K562 (cell line): ENCODE measurements around the gene NECTIN4. TPM values are rescaled to one million over a fixed set of nuclear protein-coding genes. Genes with fewer than 3 reads are reported as not detected.

Experiments used
- ATAC-seq: fragments of 200-7000 bp; cut with Tn5 transposase; 3 replicates; pipeline ENCODE4 v1.9.1; 2020; ENCODE audit warnings: moderate library complexity
- BruUV-seq: library from RNA; stranded (reverse); fragments of 400-500 nt; replicated peaks from 2 replicates; lab custom pipeline; 2021; lab: Mats Ljungman, UMichigan
- CTCF ChIA-PET: fragments of 300-600 bp; formaldehyde crosslinking; extraction: SDS; loops from one replicate; lab custom pipeline; 2021; ENCODE audit warnings: low intra/inter-chr PET ratio; lab: Yijun Ruan, JAX
- POLR2A ChIA-PET: fragments of 300-600, 350-650 bp; sonication (Branson Sonifier 250); formaldehyde crosslinking; extraction: SDS; loops from one replicate; lab custom pipeline; 2021; ENCODE audit warnings: antibody characterized with exemption, inconsistent platforms; lab: Yijun Ruan, JAX
- DNase-seq, 4 experiments: peaks; one replicate each; pipeline versions ENCODE4 v3.0.0 to v3.0.0-alpha.2; 2011 to 2018; ENCODE audit warnings: low spot score in 3 of 4, mixed read lengths in 3 of 4; ENCODE audit errors: extremely low read depth in 1 of 4
- FAIRE-seq: peaks from 2 replicates; lab custom pipeline; 2011; peaks lifted over from hg19 to GRCh38; lab: Jason Lieb, UNC
- H2AFZ ChIP-seq: 2 replicates; pipeline ENCODE4 v1.6.0; 2011; ENCODE audit warnings: low read depth, low read length, control low read depth, inconsistent platforms
- H3K27ac ChIP-seq: fragments of 200-600 bp; 3 replicates; pipeline ENCODE4 v1.8.0; 2011; ENCODE audit warnings: low read depth, mild to moderate bottlenecking, control low read depth, inconsistent platforms, low read length, moderate library complexity, mixed read lengths; ENCODE audit errors: extremely low read depth
- H3K27me3 ChIP-seq, 2 experiments: fragments of 300-600 bp in 1 of 2; 2 replicates in 1 of 2; 3 replicates in 1 of 2; pipeline versions ENCODE4 v1.6.0 to v1.8.0; 2011; ENCODE audit warnings: inconsistent platforms in 2 of 2, low read length in 2 of 2, mild to moderate bottlenecking in 1 of 2, mixed read lengths in 1 of 2, moderate library complexity in 1 of 2; ENCODE audit not compliant: control insufficient read depth in 2 of 2, insufficient read depth in 2 of 2
- H3K36me3 ChIP-seq: fragments of 300-600 bp; 3 replicates; pipeline ENCODE4 v1.8.0; 2011; ENCODE audit warnings: mild to moderate bottlenecking, low read length, inconsistent platforms; ENCODE audit not compliant: control insufficient read depth, insufficient read depth
- H3K4me1 ChIP-seq, 2 experiments: fragments of 200-600 bp in 1 of 2; replicated peaks in 1 of 2; 2 replicates in 1 of 2; 3 replicates in 1 of 2; pipeline versions ENCODE4 v1.5.1 to v1.8.0; 2011; ENCODE audit warnings: inconsistent platforms in 2 of 2, low read length in 2 of 2, mild to moderate bottlenecking in 1 of 2, mixed read lengths in 1 of 2, moderate library complexity in 1 of 2; ENCODE audit not compliant: control insufficient read depth in 2 of 2, insufficient read depth in 2 of 2
- H3K4me2 ChIP-seq: 2 replicates; pipeline ENCODE4 v1.6.1; 2011; ENCODE audit warnings: low read length, control low read depth, inconsistent platforms, mixed read lengths; ENCODE audit not compliant: insufficient read depth
- H3K4me3 ChIP-seq: fragments of 200-600 bp; sonication (generic), shearing (Covaris generic); 2 replicates; pipeline ENCODE4 v1.5.1; 2016; ENCODE audit warnings: control low read depth, inconsistent platforms
- H3K79me2 ChIP-seq: fragments of 200-600 bp; 3 replicates; pipeline ENCODE4 v1.8.0; 2011; ENCODE audit warnings: low read length, inconsistent platforms; ENCODE audit not compliant: control insufficient read depth, insufficient read depth
- H3K9ac ChIP-seq, 2 experiments: 2 replicates each; pipeline versions ENCODE4 v1.6.0 to v1.6.1; 2011; ENCODE audit warnings: low read depth in 2 of 2, low read length in 2 of 2, control low read depth in 1 of 2, inconsistent platforms in 1 of 2, mild to moderate bottlenecking in 1 of 2, mixed read lengths in 1 of 2; ENCODE audit not compliant: insufficient read depth in 1 of 2
- H3K9me1 ChIP-seq: one replicate; pipeline ENCODE4 v1.6.0; 2011; ENCODE audit warnings: inconsistent platforms, mild to moderate bottlenecking, low read length, moderate library complexity; ENCODE audit not compliant: control insufficient read depth, insufficient read depth
- H3K9me3 ChIP-seq: replicated peaks from 2 replicates; pipeline ENCODE4 v1.5.1; 2011; ENCODE audit warnings: low read depth, low read length, inconsistent platforms; ENCODE audit not compliant: control insufficient read depth, insufficient read depth
- H4K20me1 ChIP-seq: replicated peaks from 2 replicates; pipeline ENCODE4 v1.6.1; 2011; ENCODE audit warnings: low read length, inconsistent platforms, mixed read lengths; ENCODE audit not compliant: control insufficient read depth, insufficient read depth
- ARID1B ChIP-seq: fragments of 450-650 bp; IDR thresholded peaks from 2 replicates; pipeline ENCODE4 v1.6.1; 2016; ENCODE audit warnings: antibody characterized with exemption, mild to moderate bottlenecking, inconsistent platforms
- CBX3 ChIP-seq, 2 experiments: IDR thresholded peaks; 1 replicate in 1 of 2; 2 replicates in 1 of 2; pipeline ENCODE4 v1.6.1; 2012; ENCODE audit warnings: inconsistent platforms in 2 of 2, low read length in 2 of 2, borderline replicate concordance in 1 of 2, control low read depth in 1 of 2
- EGR1 ChIP-seq: fragments of 450-650 bp; conservative IDR thresholded peaks from 2 replicates; pipeline ENCODE4 v1.6.1; 2017; ENCODE audit warnings: mild to moderate bottlenecking
- FOXK1 ChIP-seq: sonication (generic); formaldehyde crosslinking; IDR thresholded peaks from 2 replicates; pipeline ENCODE4 v1.8.0; 2022; ENCODE audit warnings: missing genetic modification reagents, mild to moderate bottlenecking, borderline replicate concordance
- FUS ChIP-seq: fragments of 200-400 bp; formaldehyde crosslinking; optimal IDR thresholded peaks from 2 replicates; pipeline ENCODE3; 2017; ENCODE audit warnings: low read depth, low read length
- GABPB2 ChIP-seq: fragments of 250-450 bp; sonication (Bioruptor Pico); conservative IDR thresholded peaks from 2 replicates; pipeline ENCODE4 v1.5.1; 2021; ENCODE audit warnings: mild to moderate bottlenecking
- GATA2 ChIP-seq: sonication (generic); formaldehyde crosslinking; IDR thresholded peaks from 2 replicates; pipeline ENCODE4 v1.4.0; 2020; ENCODE audit warnings: mild to moderate bottlenecking, missing genetic modification reagents
- HOXB6 ChIP-seq: fragments of 250-450 bp; sonication (Bioruptor Pico); IDR thresholded peaks from 2 replicates; pipeline ENCODE4 v1.5.1; 2022; ENCODE audit warnings: mild to moderate bottlenecking, borderline replicate concordance
- KLF10 ChIP-seq: fragments of 250-450 bp; sonication (Bioruptor Pico); IDR thresholded peaks from 2 replicates; pipeline ENCODE4 v1.6.1; 2021; ENCODE audit warnings: matching md5 sums
- KLF16 ChIP-seq: IDR thresholded peaks from 2 replicates; pipeline ENCODE4 v1.6.1; 2016; ENCODE audit warnings: antibody characterized with exemption
- NR4A1 ChIP-seq, 2 experiments: fragments of 250-450 bp in 1 of 2; fragments of 450-650 bp in 1 of 2; sonication (Bioruptor Pico) in 1 of 2; IDR thresholded peaks; 2 replicates each; pipeline versions ENCODE4 v1.4.0 to v1.6.1; 2016 to 2020; ENCODE audit warnings: mild to moderate bottlenecking in 2 of 2, missing compliant biosample characterization in 1 of 2, missing genetic modification characterization in 1 of 2, moderate library complexity in 1 of 2
- RBM15 ChIP-seq: fragments of 200-400 bp; formaldehyde crosslinking; IDR thresholded peaks from 2 replicates; pipeline ENCODE4 v1.6.1; 2018; ENCODE audit warnings: mild to moderate bottlenecking, low read length, moderate library complexity; ENCODE audit not compliant: insufficient read depth
- ZBTB9 ChIP-seq: fragments of 450-650 bp; formaldehyde crosslinking; IDR thresholded peaks from 2 replicates; pipeline ENCODE4 v1.4.0; 2020; ENCODE audit warnings: mild to moderate bottlenecking, moderate library complexity
- ZFP91 ChIP-seq: sonication (generic); formaldehyde crosslinking; IDR thresholded peaks from 2 replicates; pipeline ENCODE4 v1.8.0; 2022; ENCODE audit warnings: mild to moderate bottlenecking, missing genetic modification reagents
- ZFX ChIP-seq: sonication (generic); formaldehyde crosslinking; IDR thresholded peaks from 2 replicates; pipeline ENCODE4 v1.8.0; 2022; ENCODE audit warnings: mild to moderate bottlenecking, missing genetic modification reagents, moderate library complexity
- ZKSCAN1 ChIP-seq: fragments of 150-350 bp; IDR thresholded peaks from 2 replicates; pipeline ENCODE4 v1.6.1; 2016; ENCODE audit warnings: low read depth, low read length
- ZNF57 ChIP-seq: fragments of 450-650 bp; formaldehyde crosslinking; IDR thresholded peaks from 2 replicates; pipeline ENCODE4 v1.4.0; 2020; ENCODE audit warnings: mild to moderate bottlenecking, moderate library complexity
- WGBS: fragments of 100-300 bp; shearing (Covaris generic); methylation state at CpG from one replicate; pipeline ENCODE4 v1.1.6; 2016; ENCODE audit warnings: low coverage, mixed read lengths; ENCODE audit not compliant: insufficient coverage; ENCODE audit errors: missing lambda C conversion rate; 5-methylcytosine and 5-hydroxymethylcytosine counted together
- in situ Hi-C: fragments of 300-500 bp; cut with MboI; formaldehyde crosslinking; loops from 4 replicates; pipeline ENCODE4 v1.15.0; 2018; ENCODE audit warnings: inconsistent platforms, mixed read lengths
- intact Hi-C: fragments of 100-400 bp; cut with micrococcal nuclease; formaldehyde crosslinking; loops from 2 replicates; pipeline ENCODE4 v1.14.2; 2022
- polyA plus RNA-seq, 8 experiments: library from polyadenylated mRNA; depleted of rRNA in 4 of 8; stranded (reverse) in 5 of 8; unstranded in 3 of 8; fragments of >200 nt; fragmentation: Nextera tagmentation in 2 of 8; fragmentation: Illumina TruSeq in 1 of 8; extraction: Ambion mirVana in 2 of 8; extraction: Trizol in 1 of 8; gene quantifications; 2 replicates each; pipeline versions ENCODE4 v1.2.1 to v1.2.3, GENCODE V29; 2011 to 2014; ENCODE audit warnings: inconsistent platforms in 1 of 8, missing spikeins in 1 of 8
- total RNA-seq, 7 experiments: library from RNA; depleted of rRNA in 6 of 7; stranded (reverse); fragments of >200 nt in 6 of 7; fragmentation: Illumina TruSeq in 2 of 7; extraction: Trizol in 2 of 7; gene quantifications; 2 replicates each; pipeline versions ENCODE4 v1.2.1 to v1.2.3, GENCODE V29; 2011 to 2021; ENCODE audit warnings: low replicate concordance in 1 of 7

Gene NECTIN4
- total and polyA plus RNA-seq, 9 of the 15 experiments (the other 6 are each of a cell fraction or from before 2014, with no cell fraction given) = 0.01 to 0.09 TPM; not detected in 7

GRCh38 chr1:161137881-161138280 is 48.5 kb upstream of the NECTIN4 start:
- no peaks in the 10 kb centered on the region for H4K20me1 ChIP-seq
- 82% methylated on average over 3 of the region's 3 CpGs for WGBS
- no peak overlapping the region for H3K4me3 ChIP-seq
- peaks cover 23% of the 10 kb centered on the region for H3K79me2 ChIP-seq
- FAIRE-seq (no peak), ATAC-seq (no peak)
- POLR2A ChIA-PET = interaction anchor here (0.5 to 3.3 kb wide), 6 partner anchors 10 to 179 kb away, joined by 3 to 12 read pairs (median 4); partner anchors contain the start of genes UFC1 and USF1
- no peak overlapping the region for H3K27ac ChIP-seq
- in situ Hi-C loops = no loop called here
- H3K9me1 ChIP-seq = no peaks in the 10 kb centered on the region
- no TSS peak for BruUV-seq
- H3K36me3 ChIP-seq = peaks cover 2% of the 10 kb centered on the region; the same call in 1 of the 3 replicates
- H3K9me3 ChIP-seq = no peaks in the 10 kb centered on the region
- TF ChIP-seq GATA2 = no peak
- no peak for TF ChIP-seq FUS
- no peak for TF ChIP-seq CBX3 (IDR thresholded peaks at IDR 0.05; ENCODE audit: borderline replicate concordance in 1 of 2, low read length in 2 of 2)
- TF ChIP-seq ARID1B = no peak
- TF ChIP-seq HOXB6 (CRISPR knock-in tag) = no peak
- no peak for TF ChIP-seq ZFX (CRISPR knock-in tag)
- TF ChIP-seq ZNF57 (CRISPR knock-in tag) = no peak
- no peak for TF ChIP-seq EGR1
- no peak for TF ChIP-seq ZKSCAN1
- TF ChIP-seq ZFP91 = no peak
- no peak for TF ChIP-seq NR4A1 (CRISPR knock-in tag; IDR thresholded peaks at IDR 0.05)
- no peak for TF ChIP-seq NR4A1 (tag; IDR thresholded peaks at IDR 0.05)
- no peak for TF ChIP-seq KLF10
- no peak for TF ChIP-seq GABPB2 (CRISPR knock-in tag)
- no peak for TF ChIP-seq KLF16
- no peak for TF ChIP-seq FOXK1 (CRISPR knock-in tag)
- no peak for TF ChIP-seq RBM15
- no peak for TF ChIP-seq ZBTB9
- TF ChIP-seq, all 486 proteins: peak for 0
- CTCF ChIA-PET = interaction anchor here (0.5 to 0.7 kb wide), 2 partner anchors 66 to 195 kb away, joined by 3 to 5 read pairs; no protein-coding TSS in a partner anchor
- no peak for DNase-seq
- intact Hi-C loops = loop anchor here (2.0 to 10.0 kb wide), 4 partner anchors 41 to 413 kb away; no protein-coding TSS in a partner anchor
- Histone ChIP-seq H3K9ac (no peak overlapping the region), H3K27me3 (no peaks in the 10 kb centered on the region), H3K4me2 (no peak overlapping the region), H2AFZ (no peak overlapping the region), H3K4me1 (peaks cover 0 to 8% of the 10 kb centered on the region in 2 experiments; a peak in 3 of 5 replicates)
